OCI-LY7 (cell line): ENCODE data around the gene ZNHIT1.

Source experiments
- EZH2phosphoT487 ChIP-seq: fragments of 200-600 bp; sonication (generic); IDR thresholded peaks from 2 replicates; pipeline ENCODE4 v1.6.1; 2018; ENCODE audit warnings: low read depth, borderline replicate concordance, mild to moderate bottlenecking, mixed run types, antibody characterized with exemption, low read length, moderate library complexity, mixed read lengths
- TF ChIP-seq, protein P1 (sequence below): fragments of 200-600 bp; sonication (generic); conservative IDR thresholded peaks from 2 replicates; pipeline ENCODE4 v1.5.1; 2014; ENCODE audit warnings: mild to moderate bottlenecking, antibody characterized with exemption, low read length, moderate library complexity, mixed read lengths

DNA sequence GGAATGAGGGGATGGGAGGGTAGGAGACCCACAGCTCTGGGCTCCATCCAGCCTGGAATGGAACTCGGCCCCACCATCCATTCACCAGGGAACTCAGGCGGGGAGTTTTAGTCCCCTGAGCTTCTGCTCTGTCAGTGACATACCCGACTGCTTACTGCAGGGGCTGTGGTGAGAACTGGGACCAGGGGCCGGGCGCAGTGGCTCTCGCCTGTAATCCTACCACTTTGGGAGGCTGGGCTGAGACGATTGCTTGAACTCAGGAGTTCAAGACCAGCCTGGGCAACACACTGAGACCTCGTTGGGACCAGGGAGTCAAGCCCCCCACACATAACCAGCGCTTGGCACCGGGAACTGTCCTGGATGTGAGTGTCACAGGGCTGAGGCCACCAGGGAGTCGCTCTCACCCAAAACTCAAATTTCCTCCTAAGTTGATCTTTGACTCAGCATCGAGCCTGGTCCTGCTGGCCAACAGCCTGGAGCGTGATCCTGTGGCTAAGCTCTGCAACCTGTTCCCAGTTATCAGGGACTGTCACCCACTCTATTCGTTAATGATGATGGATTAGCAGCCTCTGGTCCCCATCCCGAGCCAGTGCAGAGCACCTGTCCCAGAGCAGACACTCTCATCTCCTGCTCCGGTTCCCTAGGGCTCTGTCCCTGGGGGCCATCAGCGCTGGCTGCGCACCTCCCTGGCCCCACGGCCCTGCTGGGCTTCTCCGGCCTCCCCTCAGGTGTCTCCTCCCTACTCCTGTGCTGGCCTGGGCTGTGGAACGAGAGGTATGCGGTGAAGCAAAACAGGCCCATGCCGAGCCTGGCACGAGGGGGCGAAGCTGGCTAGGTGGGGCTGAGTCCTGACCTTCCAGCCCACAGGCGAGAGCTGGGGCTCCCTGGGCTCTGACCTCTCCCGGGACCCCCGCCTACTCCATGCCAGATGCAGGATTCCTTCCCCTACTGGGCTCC, 20.5 kb downstream of the ZNHIT1 start:
- TF ChIP-seq, protein P1, sequence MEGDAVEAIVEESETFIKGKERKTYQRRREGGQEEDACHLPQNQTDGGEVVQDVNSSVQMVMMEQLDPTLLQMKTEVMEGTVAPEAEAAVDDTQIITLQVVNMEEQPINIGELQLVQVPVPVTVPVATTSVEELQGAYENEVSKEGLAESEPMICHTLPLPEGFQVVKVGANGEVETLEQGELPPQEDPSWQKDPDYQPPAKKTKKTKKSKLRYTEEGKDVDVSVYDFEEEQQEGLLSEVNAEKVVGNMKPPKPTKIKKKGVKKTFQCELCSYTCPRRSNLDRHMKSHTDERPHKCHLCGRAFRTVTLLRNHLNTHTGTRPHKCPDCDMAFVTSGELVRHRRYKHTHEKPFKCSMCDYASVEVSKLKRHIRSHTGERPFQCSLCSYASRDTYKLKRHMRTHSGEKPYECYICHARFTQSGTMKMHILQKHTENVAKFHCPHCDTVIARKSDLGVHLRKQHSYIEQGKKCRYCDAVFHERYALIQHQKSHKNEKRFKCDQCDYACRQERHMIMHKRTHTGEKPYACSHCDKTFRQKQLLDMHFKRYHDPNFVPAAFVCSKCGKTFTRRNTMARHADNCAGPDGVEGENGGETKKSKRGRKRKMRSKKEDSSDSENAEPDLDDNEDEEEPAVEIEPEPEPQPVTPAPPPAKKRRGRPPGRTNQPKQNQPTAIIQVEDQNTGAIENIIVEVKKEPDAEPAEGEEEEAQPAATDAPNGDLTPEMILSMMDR = no peak
- TF ChIP-seq EZH2phosphoT487 = no peak
